Peyer's patch (tissue), 4 donors: ENCODE data around the gene ACAD8.

Experiments
- CTCF ChIP-seq, 6 experiments: fragments of 450-650 bp in 4 of 6; fragments of 200-600 bp in 2 of 6; sonication (generic) in 1 of 6; IDR thresholded peaks; one replicate each; pipeline ENCODE4 v1.5.1; 2017 to 2019; ENCODE audit warnings: antibody characterized with exemption in 6 of 6, mild to moderate bottlenecking in 3 of 6, moderate library complexity in 1 of 6
- POLR2A ChIP-seq, 2 donors: fragments of 450-650 bp; IDR thresholded peaks; one replicate each; pipeline ENCODE4 v1.5.1; 2017; ENCODE audit warnings: antibody characterized with exemption in 2 of 2, mild to moderate bottlenecking in 2 of 2, moderate library complexity in 2 of 2

GRCh38 chr11:134236834-134237556, 16.4 kb upstream of the ACAD8 start:
- TF ChIP-seq CTCF (IDR thresholded peaks at IDR 0.05) = no peak
- TF ChIP-seq POLR2A (IDR thresholded peaks at IDR 0.05) = no peak
